Measurements from ENCODE around the gene CACNG1.

Gene CACNG1

GRCh38 chr17:67021196-67021595 lies 23.2 kb upstream of the CACNG1 start:
- Histone ChIP-seq H4K91ac (ENCODE audit: low read length) (no peak overlapping the region), H3K4me3 (ENCODE audit: insufficient read depth in 1 of 2, low read depth in 1 of 2, low read length in 2 of 2) (no peak overlapping the region)

DNA sequence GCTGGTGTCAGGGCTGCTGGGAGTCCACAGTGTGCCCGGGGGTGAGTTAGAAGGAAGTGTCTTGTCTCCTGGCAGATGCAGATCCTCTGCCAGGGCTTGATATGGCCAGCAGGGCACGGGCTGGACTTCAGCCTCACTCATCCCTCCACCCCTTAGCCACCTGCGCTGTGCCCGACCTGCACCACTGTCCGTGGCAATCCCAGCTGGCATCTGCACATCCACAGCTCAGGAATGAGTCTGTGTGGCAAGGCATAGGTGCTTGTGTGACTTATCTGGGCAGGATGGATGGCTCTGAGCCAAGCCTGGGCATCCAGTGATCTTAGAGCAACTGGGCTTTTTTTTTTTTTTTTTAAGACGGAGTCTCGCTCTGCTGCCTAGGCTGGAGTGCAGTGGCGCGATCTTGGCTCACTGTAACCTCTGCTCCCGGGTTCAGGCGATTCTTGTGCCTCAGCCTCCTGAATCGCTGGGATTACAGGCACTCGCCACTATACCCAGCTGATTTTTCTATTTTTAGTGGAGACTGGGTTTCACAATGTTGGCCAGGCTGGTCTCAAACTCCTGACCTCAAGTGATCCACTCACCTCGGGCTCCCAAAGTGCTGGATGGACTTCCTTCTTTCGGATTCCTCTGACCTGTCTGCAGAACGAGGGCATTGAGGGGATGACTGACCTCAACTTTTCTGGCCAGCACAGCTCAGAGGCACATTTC lies 22.5 kb upstream of the CACNG1 start:
- no peak overlapping the region for H3K18ac ChIP-seq (ENCODE audit: low read depth in 1 of 2, low read length in 2 of 2)
- no peak overlapping the region for H2BK5ac ChIP-seq (ENCODE audit: low read depth, low read length, poor library complexity, severe bottlenecking)
- H4K91ac ChIP-seq (ENCODE audit: low read length) = no peak overlapping the region
- peaks cover 34 to 40% of the 10 kb centered on the region in 2 experiments for H3K27me3 ChIP-seq (ENCODE audit: control insufficient read depth in 1 of 2, insufficient read depth in 1 of 2, low read length in 2 of 2)
- H3K14ac ChIP-seq (ENCODE audit: low read length in 2 of 2) = no peak overlapping the region
- no peak overlapping the region for H2BK120ac ChIP-seq (ENCODE audit: low read depth, low read length)
- H3K4me3 ChIP-seq (ENCODE audit: insufficient read depth in 1 of 2, low read depth in 1 of 2, low read length in 2 of 2) = no peak overlapping the region
- no peaks in the 10 kb centered on the region for H3K36me3 ChIP-seq (ENCODE audit: control insufficient read depth in 1 of 2, insufficient read depth in 2 of 2, low read depth in 1 of 2, low read length in 2 of 2)
- no peak overlapping the region for H4K8ac ChIP-seq (ENCODE audit: low read length)
- no peak overlapping the region for H3K23ac ChIP-seq (ENCODE audit: low read length in 2 of 2)
- H2AFZ ChIP-seq (ENCODE audit: low read depth, low read length) = no peak overlapping the region
- no peaks in the 10 kb centered on the region for H3K79me1 ChIP-seq (replicated peaks; ENCODE audit: low read length, poor library complexity, severe bottlenecking)
- no peaks in the 10 kb centered on the region for H3K4me1 ChIP-seq (ENCODE audit: control insufficient read depth, insufficient read depth, low read depth, low read length)
- H3K4me2 ChIP-seq (ENCODE audit: low read length, poor library complexity, severe bottlenecking) = no peak overlapping the region
- no peak overlapping the region for H3K27ac ChIP-seq (ENCODE audit: low read length, poor library complexity, severe bottlenecking)
- no peak overlapping the region for H2AK5ac ChIP-seq (ENCODE audit: low read length, severe bottlenecking)
- no peak overlapping the region for H3K4ac ChIP-seq (ENCODE audit: low read depth in 1 of 2, low read length in 2 of 2)
- no peak for DNase-seq
- WGBS = 95% methylated on average over 14 of the region's 16 CpGs
- H2BK15ac ChIP-seq (ENCODE audit: low read depth, poor library complexity, severe bottlenecking) = no peak overlapping the region
- H2BK12ac ChIP-seq (ENCODE audit: low read length in 2 of 2) = no peak overlapping the region
- no peaks in the 10 kb centered on the region for H3K9me3 ChIP-seq (ENCODE audit: control insufficient read depth, low read length)
- H3K9ac ChIP-seq (ENCODE audit: low read length) = no peak overlapping the region

More at GRCh38 chr17:67021196-67021595, 23.2 kb upstream of the CACNG1 start:
- no peak overlapping the region for H3K23ac ChIP-seq (ENCODE audit: low read length in 2 of 2)
- H2BK15ac ChIP-seq (ENCODE audit: low read depth, poor library complexity, severe bottlenecking) = no peak overlapping the region
- H3K14ac ChIP-seq (ENCODE audit: low read length in 2 of 2) = no peak overlapping the region
- H3K9ac ChIP-seq (ENCODE audit: low read length) = no peak overlapping the region
- no peak overlapping the region for H3K18ac ChIP-seq (ENCODE audit: low read depth in 1 of 2, low read length in 2 of 2)
- H3K9me3 ChIP-seq (ENCODE audit: control insufficient read depth, low read length) = no peaks in the 10 kb centered on the region
- no peak overlapping the region for H3K4me2 ChIP-seq (ENCODE audit: low read length, poor library complexity, severe bottlenecking)
- H3K27ac ChIP-seq (ENCODE audit: low read length, poor library complexity, severe bottlenecking) = no peak overlapping the region
- peaks cover 34 to 42% of the 10 kb centered on the region in 2 experiments for H3K27me3 ChIP-seq (ENCODE audit: control insufficient read depth in 1 of 2, insufficient read depth in 1 of 2, low read length in 2 of 2)
- H2BK12ac ChIP-seq (ENCODE audit: low read length in 2 of 2) = no peak overlapping the region
- H2AFZ ChIP-seq (ENCODE audit: low read depth, low read length) = no peak overlapping the region
- H2AK5ac ChIP-seq (ENCODE audit: low read length, severe bottlenecking) = no peak overlapping the region
- no peak overlapping the region for H3K4ac ChIP-seq (ENCODE audit: low read depth in 1 of 2, low read length in 2 of 2)
- H3K79me1 ChIP-seq (replicated peaks; ENCODE audit: low read length, poor library complexity, severe bottlenecking) = no peaks in the 10 kb centered on the region
- DNase-seq = no peak
- no peak overlapping the region for H2BK120ac ChIP-seq (ENCODE audit: low read depth, low read length)
- no peak overlapping the region for H2BK5ac ChIP-seq (ENCODE audit: low read depth, low read length, poor library complexity, severe bottlenecking)
- WGBS = 92% methylated on average over 7 of the region's 7 CpGs
- H4K8ac ChIP-seq (ENCODE audit: low read length) = no peak overlapping the region
- no peaks in the 10 kb centered on the region for H3K36me3 ChIP-seq (ENCODE audit: control insufficient read depth in 1 of 2, insufficient read depth in 2 of 2, low read depth in 1 of 2, low read length in 2 of 2)
- H3K4me1 ChIP-seq (ENCODE audit: control insufficient read depth, insufficient read depth, low read depth, low read length) = no peaks in the 10 kb centered on the region

GRCh38 chr17:67022451-67022810 lies 21.9 kb upstream of the CACNG1 start:
- Histone ChIP-seq H3K4me2 (ENCODE audit: low read length, poor library complexity, severe bottlenecking) (no peak overlapping the region), H3K36me3 (ENCODE audit: control insufficient read depth in 1 of 2, insufficient read depth in 2 of 2, low read depth in 1 of 2, low read length in 2 of 2) (no peaks in the 10 kb centered on the region), H3K4ac (ENCODE audit: low read depth in 1 of 2, low read length in 2 of 2) (no peak overlapping the region), H3K27me3 (ENCODE audit: control insufficient read depth in 1 of 2, insufficient read depth in 1 of 2, low read length in 2 of 2) (peaks cover 38 to 40% of the 10 kb centered on the region in 2 experiments), H3K79me1 (replicated peaks; ENCODE audit: low read length, poor library complexity, severe bottlenecking) (no peaks in the 10 kb centered on the region), H2BK15ac (ENCODE audit: low read depth, poor library complexity, severe bottlenecking) (no peak overlapping the region), H2AK5ac (ENCODE audit: low read length, severe bottlenecking) (no peak overlapping the region), H3K4me1 (ENCODE audit: control insufficient read depth, insufficient read depth, low read depth, low read length) (peaks cover 2% of the 10 kb centered on the region), H4K8ac (ENCODE audit: low read length) (no peak overlapping the region), H3K14ac (ENCODE audit: low read length in 2 of 2) (no peak overlapping the region), H2BK12ac (ENCODE audit: low read length in 2 of 2) (no peak overlapping the region), H3K18ac (ENCODE audit: low read depth in 1 of 2, low read length in 2 of 2) (no peak overlapping the region), H3K9ac (ENCODE audit: low read length) (no peak overlapping the region), H3K27ac (ENCODE audit: low read length, poor library complexity, severe bottlenecking) (no peak overlapping the region), H2BK120ac (ENCODE audit: low read depth, low read length) (no peak overlapping the region), H4K91ac (ENCODE audit: low read length) (no peak overlapping the region), H3K9me3 (ENCODE audit: control insufficient read depth, low read length) (no peaks in the 10 kb centered on the region), H2BK5ac (ENCODE audit: low read depth, low read length, poor library complexity, severe bottlenecking) (no peak overlapping the region), H3K4me3 (ENCODE audit: insufficient read depth in 1 of 2, low read depth in 1 of 2, low read length in 2 of 2) (no peak overlapping the region), H2AFZ (ENCODE audit: low read depth, low read length) (no peak overlapping the region), H3K23ac (ENCODE audit: low read length in 2 of 2) (no peak overlapping the region)
- WGBS = 93% methylated on average over 11 of the region's 12 CpGs
- DNase-seq = no peak

- WGBS = 94% methylated on average over 17 of the region's 17 CpGs
- Histone ChIP-seq H3K4me2 (ENCODE audit: low read length, poor library complexity, severe bottlenecking) (no peak overlapping the region), H3K9ac (ENCODE audit: low read length) (no peak overlapping the region), H3K27ac (ENCODE audit: low read length, poor library complexity, severe bottlenecking) (no peak overlapping the region), H3K4me3 (ENCODE audit: insufficient read depth in 1 of 2, low read depth in 1 of 2, low read length in 2 of 2) (no peak overlapping the region), H3K23ac (ENCODE audit: low read length in 2 of 2) (no peak overlapping the region), H3K79me1 (replicated peaks; ENCODE audit: low read length, poor library complexity, severe bottlenecking) (no peaks in the 10 kb centered on the region), H2BK12ac (ENCODE audit: low read length in 2 of 2) (no peak overlapping the region), H3K4ac (ENCODE audit: low read depth in 1 of 2, low read length in 2 of 2) (no peak overlapping the region), H2BK120ac (ENCODE audit: low read depth, low read length) (no peak overlapping the region), H3K14ac (ENCODE audit: low read length in 2 of 2) (no peak overlapping the region), H3K36me3 (ENCODE audit: control insufficient read depth in 1 of 2, insufficient read depth in 2 of 2, low read depth in 1 of 2, low read length in 2 of 2) (no peaks in the 10 kb centered on the region), H4K8ac (ENCODE audit: low read length) (no peak overlapping the region), H3K18ac (ENCODE audit: low read depth in 1 of 2, low read length in 2 of 2) (no peak overlapping the region), H2AK5ac (ENCODE audit: low read length, severe bottlenecking) (no peak overlapping the region), H4K91ac (ENCODE audit: low read length) (no peak overlapping the region), H3K4me1 (ENCODE audit: control insufficient read depth, insufficient read depth, low read depth, low read length) (peaks cover 2% of the 10 kb centered on the region), H2BK5ac (ENCODE audit: low read depth, low read length, poor library complexity, severe bottlenecking) (no peak overlapping the region), H2BK15ac (ENCODE audit: low read depth, poor library complexity, severe bottlenecking) (no peak overlapping the region), H3K27me3 (ENCODE audit: control insufficient read depth in 1 of 2, insufficient read depth in 1 of 2, low read length in 2 of 2) (peaks cover 29 to 38% of the 10 kb centered on the region in 2 experiments), H3K9me3 (ENCODE audit: control insufficient read depth, low read length) (no peaks in the 10 kb centered on the region), H2AFZ (ENCODE audit: low read depth, low read length) (no peak overlapping the region)
- DNase-seq = no peak
Measured at GRCh38 chr17:67024736-67025135, 19.6 kb upstream of the CACNG1 start.
